HEK293 (cell line): ENCODE measurements around the gene CYP1A1.

ENCODE experiments used
- CTCF ChIA-PET: fragments of 350-600 bp; formaldehyde crosslinking; extraction: SDS; loops from one replicate; lab custom pipeline; 2021; ENCODE audit warnings: antibody characterized with exemption; lab: Yijun Ruan, JAX
- POLR2A ChIA-PET: fragments of 300-600 bp; formaldehyde crosslinking; extraction: SDS; loops from one replicate; lab custom pipeline; 2020; ENCODE audit warnings: antibody characterized with exemption, inconsistent platforms; lab: Yijun Ruan, JAX
- H3K27ac ChIP-seq: fragments of 200-500 bp; sonication (Bioruptor generic); 2 replicates; pipeline ENCODE4 v1.5.1; 2014; ENCODE audit warnings: low read depth, low read length, control low read depth, inconsistent platforms; ENCODE audit errors: extremely low read depth
- H3K36me3 ChIP-seq, 2 experiments: fragments of 200-500 bp in 1 of 2; sonication (Bioruptor generic) in 1 of 2; 1 replicate in 1 of 2; 2 replicates in 1 of 2; pipeline ENCODE4 v1.5.1; 2014 to 2017; ENCODE audit warnings: inconsistent platforms in 2 of 2, low read length in 2 of 2; ENCODE audit not compliant: control insufficient read depth in 2 of 2, insufficient read depth in 1 of 2
- H3K4me1 ChIP-seq: fragments of 200-500 bp; sonication (Bioruptor generic); 2 replicates; pipeline ENCODE4 v1.5.1; 2014; ENCODE audit warnings: mild to moderate bottlenecking, low read length, inconsistent platforms; ENCODE audit not compliant: control insufficient read depth, insufficient read depth
- H3K4me3 ChIP-seq: 2 replicates; pipeline ENCODE4 v1.5.1; 2011; ENCODE audit warnings: low read depth, mild to moderate bottlenecking, control low read depth, low read length, moderate library complexity
- H3K9me3 ChIP-seq: fragments of 200-500 bp; sonication (Bioruptor generic); 2 replicates; pipeline ENCODE4 v1.5.1; 2014; ENCODE audit warnings: low read depth, low read length, inconsistent platforms; ENCODE audit not compliant: control insufficient read depth, insufficient read depth
- BCL11A ChIP-seq: fragments of 450-650 bp; formaldehyde crosslinking; IDR thresholded peaks from 2 replicates; pipeline ENCODE4 v1.5.1; 2016; ENCODE audit warnings: low read depth, missing biosample characterization, missing genetic modification characterization
- EGR2 ChIP-seq: fragments of 450-650 bp; formaldehyde crosslinking; IDR thresholded peaks from 2 replicates; pipeline ENCODE4 v1.5.1; 2016; ENCODE audit warnings: low read depth, missing biosample characterization, missing genetic modification characterization
- PRDM1 ChIP-seq: fragments of 450-650 bp; formaldehyde crosslinking; IDR thresholded peaks from 2 replicates; pipeline ENCODE4; 2016; ENCODE audit warnings: missing biosample characterization, missing genetic modification characterization
- SALL2 ChIP-seq: fragments of 450-650 bp; formaldehyde crosslinking; IDR thresholded peaks from 2 replicates; pipeline ENCODE4 v1.5.0; 2017; ENCODE audit warnings: missing biosample characterization, mild to moderate bottlenecking, missing genetic modification characterization, borderline replicate concordance
- SP3 ChIP-seq: fragments of 450-650 bp; formaldehyde crosslinking; IDR thresholded peaks from 2 replicates; pipeline ENCODE4 v1.5.1; 2016; ENCODE audit warnings: missing biosample characterization, missing genetic modification characterization
- ZBTB17 ChIP-seq: fragments of 450-650 bp; formaldehyde crosslinking; IDR thresholded peaks from 2 replicates; pipeline ENCODE4 v1.5.1; 2016; ENCODE audit warnings: missing biosample characterization, missing genetic modification characterization
- ZBTB21 ChIP-seq: fragments of 450-650 bp; formaldehyde crosslinking; IDR thresholded peaks from 2 replicates; pipeline ENCODE4 v1.5.1; 2017; ENCODE audit warnings: missing biosample characterization, missing genetic modification characterization
- ZNF132 ChIP-seq: fragments of 450-650 bp; formaldehyde crosslinking; IDR thresholded peaks from 2 replicates; pipeline ENCODE4 v1.5.1; 2017; ENCODE audit warnings: missing biosample characterization, missing genetic modification characterization, borderline replicate concordance
- ZNF138 ChIP-seq: fragments of 450-650 bp; formaldehyde crosslinking; IDR thresholded peaks from 2 replicates; pipeline ENCODE4 v1.5.1; 2016; ENCODE audit warnings: missing biosample characterization, missing genetic modification characterization, borderline replicate concordance
- ZNF175 ChIP-seq: fragments of 450-650 bp; formaldehyde crosslinking; IDR thresholded peaks from 2 replicates; pipeline ENCODE4 v1.5.1; 2016; ENCODE audit warnings: missing biosample characterization, missing genetic modification characterization
- ZNF248 ChIP-seq: fragments of 450-650 bp; formaldehyde crosslinking; IDR thresholded peaks from 2 replicates; pipeline ENCODE4 v1.5.1; 2017; ENCODE audit warnings: missing biosample characterization, missing genetic modification characterization
- ZNF354C ChIP-seq: fragments of 450-650 bp; formaldehyde crosslinking; IDR thresholded peaks from 2 replicates; pipeline ENCODE4 v1.5.1; 2016; ENCODE audit warnings: missing biosample characterization, missing genetic modification characterization, low read depth, borderline replicate concordance
- ZNF473 ChIP-seq: fragments of 450-650 bp; formaldehyde crosslinking; IDR thresholded peaks from 2 replicates; pipeline ENCODE4 v1.5.1; 2017; ENCODE audit warnings: missing biosample characterization, missing genetic modification characterization
- ZNF514 ChIP-seq: fragments of 450-650 bp; formaldehyde crosslinking; IDR thresholded peaks from 2 replicates; pipeline ENCODE4 v1.5.1; 2016; ENCODE audit warnings: missing biosample characterization, missing genetic modification characterization
- ZNF530 ChIP-seq: fragments of 450-650 bp; formaldehyde crosslinking; IDR thresholded peaks from 2 replicates; pipeline ENCODE4 v1.5.1; 2016; ENCODE audit warnings: low read depth, missing biosample characterization, missing genetic modification characterization
- ZNF629 ChIP-seq: fragments of 450-650 bp; formaldehyde crosslinking; IDR thresholded peaks from 2 replicates; pipeline ENCODE4 v1.5.1; 2017; ENCODE audit warnings: missing biosample characterization, missing genetic modification characterization
- ZNF837 ChIP-seq: fragments of 450-650 bp; formaldehyde crosslinking; IDR thresholded peaks from 2 replicates; pipeline ENCODE4 v1.5.1; 2016; ENCODE audit warnings: missing biosample characterization, missing genetic modification characterization
- TF ChIP-seq, protein P1 (sequence below): fragments of 450-650 bp; formaldehyde crosslinking; IDR thresholded peaks from 2 replicates; pipeline ENCODE4 v1.5.1; 2016; ENCODE audit warnings: missing biosample characterization, missing genetic modification characterization, low read depth
- TF ChIP-seq, protein P2 (sequence below): fragments of 450-650 bp; formaldehyde crosslinking; IDR thresholded peaks from 2 replicates; pipeline ENCODE4 v1.5.1; 2016; ENCODE audit warnings: missing biosample characterization, missing genetic modification characterization
- TF ChIP-seq, protein P3 (sequence below): fragments of 450-650 bp; formaldehyde crosslinking; IDR thresholded peaks from 2 replicates; pipeline ENCODE4 v1.5.1; 2016; ENCODE audit warnings: missing biosample characterization, missing genetic modification characterization

The CYP1A1 gene

DNA sequence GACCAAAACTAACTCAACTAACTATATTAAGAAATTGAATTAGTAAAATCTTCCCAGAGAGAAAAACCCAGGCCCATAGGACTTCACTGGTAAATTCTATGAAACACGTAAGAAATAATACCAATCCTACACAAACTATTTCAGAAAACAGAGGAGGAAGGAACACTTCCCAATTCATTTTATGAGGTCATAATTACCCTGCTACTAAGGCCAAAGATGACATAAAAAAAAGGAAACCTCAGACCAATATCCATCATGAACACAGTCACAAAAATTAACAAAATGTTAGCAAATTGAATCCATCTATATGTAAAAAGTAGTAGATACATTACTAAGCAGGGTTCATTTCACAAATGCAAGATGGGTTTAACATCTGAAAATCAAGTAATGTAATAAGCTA, 33.0 kb downstream of the CYP1A1 start:
- Histone ChIP-seq H3K4me1 (peaks cover 5% of the 10 kb centered on the region; the same call in 1 of the 2 replicates), H3K36me3 (peaks cover 7 to 11% of the 10 kb centered on the region in 2 experiments; a peak in 2 of 3 replicates), H3K4me3 (no peak overlapping the region), H3K27ac (no peak overlapping the region), H3K9me3 (no peaks in the 10 kb centered on the region)
- TF ChIP-seq ZNF629 (tag by site-specific recombination) = peak; percentile 52
- no peak for TF ChIP-seq EGR2 (tag by site-specific recombination)
- no peak for TF ChIP-seq ZNF138 (tag by site-specific recombination)
- no peak for TF ChIP-seq PRDM1 (tag by site-specific recombination)
- peak; percentile 56; the same call in 1 of the 2 replicates for TF ChIP-seq ZBTB21 (tag by site-specific recombination)
- TF ChIP-seq ZNF473 (tag by site-specific recombination) = no peak
- no peak for TF ChIP-seq ZNF248 (tag by site-specific recombination)
- TF ChIP-seq ZNF837 (tag by site-specific recombination) = no peak
- TF ChIP-seq, protein P1, sequence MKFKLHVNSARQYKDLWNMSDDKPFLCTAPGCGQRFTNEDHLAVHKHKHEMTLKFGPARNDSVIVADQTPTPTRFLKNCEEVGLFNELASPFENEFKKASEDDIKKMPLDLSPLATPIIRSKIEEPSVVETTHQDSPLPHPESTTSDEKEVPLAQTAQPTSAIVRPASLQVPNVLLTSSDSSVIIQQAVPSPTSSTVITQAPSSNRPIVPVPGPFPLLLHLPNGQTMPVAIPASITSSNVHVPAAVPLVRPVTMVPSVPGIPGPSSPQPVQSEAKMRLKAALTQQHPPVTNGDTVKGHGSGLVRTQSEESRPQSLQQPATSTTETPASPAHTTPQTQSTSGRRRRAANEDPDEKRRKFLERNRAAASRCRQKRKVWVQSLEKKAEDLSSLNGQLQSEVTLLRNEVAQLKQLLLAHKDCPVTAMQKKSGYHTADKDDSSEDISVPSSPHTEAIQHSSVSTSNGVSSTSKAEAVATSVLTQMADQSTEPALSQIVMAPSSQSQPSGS = peak; percentile 71; the same call in 1 of the 2 replicates
- CTCF ChIA-PET = interaction anchor here (0.7 kb wide), 1 partner anchor 267 kb away, joined by 3 read pairs; no protein-coding TSS in a partner anchor
- POLR2A ChIA-PET = no interaction called here

DNA sequence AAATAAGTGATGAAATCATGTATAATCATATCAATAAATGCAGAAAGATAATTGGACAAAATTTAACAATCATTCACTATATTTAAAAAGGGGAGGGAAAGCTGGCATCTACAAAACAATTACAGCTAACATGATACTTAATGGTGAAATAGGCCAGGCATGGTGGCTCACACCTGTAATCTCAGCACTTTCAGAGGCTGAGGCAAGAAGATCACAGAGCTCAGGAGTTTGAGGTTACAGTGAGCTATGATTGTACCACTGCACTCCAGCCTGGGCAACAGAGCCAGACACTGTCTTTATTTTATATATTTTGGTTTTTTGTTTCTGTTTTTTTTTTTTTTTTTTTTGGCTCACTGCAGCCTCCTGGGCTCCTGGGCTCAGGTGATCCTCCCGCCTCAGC, 41.6 kb downstream of the CYP1A1 start:
- H3K9me3 ChIP-seq = no peaks in the 10 kb centered on the region
- POLR2A ChIA-PET = interaction anchor here (0.6 to 1.0 kb wide), 4 partner anchors 10 to 76 kb away, joined by 3 to 8 read pairs (median 8); no protein-coding TSS in a partner anchor
- TF ChIP-seq ZBTB17 = peak; percentile 47; the same call in 1 of the 2 replicates
- TF ChIP-seq, protein P2, sequence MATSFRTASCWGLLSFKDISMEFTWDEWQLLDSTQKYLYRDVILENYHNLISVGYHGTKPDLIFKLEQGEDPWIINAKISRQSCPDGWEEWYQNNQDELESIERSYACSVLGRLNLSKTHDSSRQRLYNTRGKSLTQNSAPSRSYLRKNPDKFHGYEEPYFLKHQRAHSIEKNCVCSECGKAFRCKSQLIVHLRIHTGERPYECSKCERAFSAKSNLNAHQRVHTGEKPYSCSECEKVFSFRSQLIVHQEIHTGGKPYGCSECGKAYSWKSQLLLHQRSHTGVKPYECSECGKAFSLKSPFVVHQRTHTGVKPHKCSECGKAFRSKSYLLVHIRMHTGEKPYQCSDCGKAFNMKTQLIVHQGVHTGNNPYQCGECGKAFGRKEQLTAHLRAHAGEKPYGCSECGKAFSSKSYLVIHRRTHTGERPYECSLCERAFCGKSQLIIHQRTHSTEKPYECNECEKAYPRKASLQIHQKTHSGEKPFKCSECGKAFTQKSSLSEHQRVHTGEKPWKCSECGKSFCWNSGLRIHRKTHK (tag by site-specific recombination) = no peak
- TF ChIP-seq, all 188 proteins: peak for 1
- Histone ChIP-seq H3K4me3 (no peak overlapping the region), H3K36me3 (peaks cover 28 to 33% of the 10 kb centered on the region in 2 experiments), H3K4me1 (no peaks in the 10 kb centered on the region), H3K27ac (no peak overlapping the region)
- CTCF ChIA-PET = interaction anchor here (0.8 to 2.1 kb wide), 2 partner anchors 86 to 87 kb away, joined by 5 to 7 read pairs; no protein-coding TSS in a partner anchor

DNA sequence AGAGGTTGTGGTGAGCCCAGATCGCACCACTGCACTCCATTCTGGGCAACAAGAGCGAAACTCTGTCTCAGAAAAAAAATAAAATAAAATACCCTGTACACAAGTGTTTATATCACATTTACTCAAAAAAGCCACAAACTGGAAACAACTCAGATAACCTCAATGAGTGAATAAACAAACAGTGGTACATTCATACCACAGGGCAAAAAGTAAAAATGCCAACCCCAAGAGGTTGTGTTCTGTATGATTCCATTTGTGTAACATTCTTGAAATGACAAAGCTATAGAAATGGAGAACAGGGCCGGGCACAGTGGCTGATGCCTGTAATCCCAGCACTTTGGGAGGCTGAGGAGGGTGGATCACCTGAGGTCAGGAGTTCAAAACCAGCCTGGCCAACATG, 42.4 kb downstream of the CYP1A1 start:
- no peak for TF ChIP-seq ZNF530 (tag by site-specific recombination)
- no peak for TF ChIP-seq ZNF354C
- TF ChIP-seq, protein P3, sequence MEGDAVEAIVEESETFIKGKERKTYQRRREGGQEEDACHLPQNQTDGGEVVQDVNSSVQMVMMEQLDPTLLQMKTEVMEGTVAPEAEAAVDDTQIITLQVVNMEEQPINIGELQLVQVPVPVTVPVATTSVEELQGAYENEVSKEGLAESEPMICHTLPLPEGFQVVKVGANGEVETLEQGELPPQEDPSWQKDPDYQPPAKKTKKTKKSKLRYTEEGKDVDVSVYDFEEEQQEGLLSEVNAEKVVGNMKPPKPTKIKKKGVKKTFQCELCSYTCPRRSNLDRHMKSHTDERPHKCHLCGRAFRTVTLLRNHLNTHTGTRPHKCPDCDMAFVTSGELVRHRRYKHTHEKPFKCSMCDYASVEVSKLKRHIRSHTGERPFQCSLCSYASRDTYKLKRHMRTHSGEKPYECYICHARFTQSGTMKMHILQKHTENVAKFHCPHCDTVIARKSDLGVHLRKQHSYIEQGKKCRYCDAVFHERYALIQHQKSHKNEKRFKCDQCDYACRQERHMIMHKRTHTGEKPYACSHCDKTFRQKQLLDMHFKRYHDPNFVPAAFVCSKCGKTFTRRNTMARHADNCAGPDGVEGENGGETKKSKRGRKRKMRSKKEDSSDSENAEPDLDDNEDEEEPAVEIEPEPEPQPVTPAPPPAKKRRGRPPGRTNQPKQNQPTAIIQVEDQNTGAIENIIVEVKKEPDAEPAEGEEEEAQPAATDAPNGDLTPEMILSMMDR (tag by site-specific recombination) = no peak
- no peak for TF ChIP-seq SP3
- no peak for TF ChIP-seq BCL11A (tag by site-specific recombination)
- no peak for TF ChIP-seq ZNF132
- TF ChIP-seq ZNF514 = no peak
- TF ChIP-seq ZNF175 (tag by site-specific recombination) = no peak
- no peak for TF ChIP-seq SALL2
- Histone ChIP-seq H3K4me1 (no peaks in the 10 kb centered on the region), H3K9me3 (no peaks in the 10 kb centered on the region), H3K4me3 (no peak overlapping the region), H3K27ac (no peak overlapping the region), H3K36me3 (peaks cover 28 to 33% of the 10 kb centered on the region in 2 experiments)
- CTCF ChIA-PET = no interaction called here
- POLR2A ChIA-PET = interaction anchor here (0.7 kb wide), 1 partner anchor 210 kb away, joined by 5 read pairs; no protein-coding TSS in a partner anchor
